CD14-positive monocyte (primary cell): ENCODE data around the gene RWDD1. TPM values are rescaled to one million over a fixed set of nuclear protein-coding genes. Genes with fewer than 3 reads are reported as not detected.

Experiments used
- DNase-seq, 3 donors: peaks; one replicate each; pipeline ENCODE4 v3.0.0-alpha.2; 2011 to 2022
- H2AFZ ChIP-seq: 2 replicates; pipeline ENCODE4 v1.6.0; 2012; ENCODE audit warnings: mild to moderate bottlenecking, low read depth, low read length, inconsistent platforms; ENCODE audit not compliant: insufficient read depth, poor library complexity, severe bottlenecking
- H3K27ac ChIP-seq, 2 donors: 1 replicate in 1 of 2; 2 replicates in 1 of 2; pipeline ENCODE4 v1.5.1; 2012 to 2013; ENCODE audit warnings: low read length in 2 of 2, control low read depth in 1 of 2, inconsistent platforms in 1 of 2, low read depth in 1 of 2, mild to moderate bottlenecking in 1 of 2
- H3K27me3 ChIP-seq, 2 donors: one replicate each; pipeline versions ENCODE4 v1.6.0 to v1.6.1; 2011 to 2013; ENCODE audit warnings: low read length in 2 of 2; ENCODE audit not compliant: control insufficient read depth in 2 of 2, insufficient read depth in 2 of 2
- H3K36me3 ChIP-seq, 2 donors: replicated peaks in 1 of 2; 1 replicate in 1 of 2; 2 replicates in 1 of 2; pipeline versions ENCODE4 v1.5.1 to v1.6.1; 2012 to 2013; ENCODE audit warnings: low read length in 2 of 2, control low read depth in 1 of 2, inconsistent platforms in 1 of 2, mild to moderate bottlenecking in 1 of 2; ENCODE audit not compliant: insufficient read depth in 2 of 2, control insufficient read depth in 1 of 2
- H3K4me1 ChIP-seq, 2 donors: 1 replicate in 1 of 2; 2 replicates in 1 of 2; pipeline versions ENCODE4 v1.5.1 to v1.6.1; 2012 to 2013; ENCODE audit warnings: low read length in 2 of 2, control low read depth in 1 of 2, inconsistent platforms in 1 of 2, mild to moderate bottlenecking in 1 of 2, moderate library complexity in 1 of 2; ENCODE audit not compliant: insufficient read depth in 2 of 2, control insufficient read depth in 1 of 2
- H3K4me2 ChIP-seq: replicated peaks from 2 replicates; pipeline ENCODE3; 2012; ENCODE audit warnings: low read length, moderate library complexity, mild to moderate bottlenecking; ENCODE audit not compliant: poor library complexity, severe bottlenecking; ENCODE audit errors: extremely low read depth
- H3K4me3 ChIP-seq, 3 experiments: fragments of 200-600 bp in 1 of 3; sonication (generic) in 1 of 3; replicated peaks in 1 of 3; 1 replicate in 2 of 3; 2 replicates in 1 of 3; pipeline ENCODE4 v1.5.1; 2011 to 2013; ENCODE audit warnings: low read length in 3 of 3, mild to moderate bottlenecking in 3 of 3, control low read depth in 2 of 3, low read depth in 2 of 3, inconsistent platforms in 1 of 3, moderate library complexity in 1 of 3
- H3K79me2 ChIP-seq: 2 replicates; pipeline ENCODE4 v1.6.0; 2012; ENCODE audit warnings: mild to moderate bottlenecking, control low read depth, inconsistent platforms, low read length, moderate library complexity; ENCODE audit not compliant: insufficient read depth
- H3K9ac ChIP-seq: 2 replicates; pipeline ENCODE4 v1.6.0; 2017; ENCODE audit warnings: low read length, mild to moderate bottlenecking; ENCODE audit not compliant: insufficient read depth, poor library complexity, severe bottlenecking
- H3K9me3 ChIP-seq, 2 donors: replicated peaks in 1 of 2; 1 replicate in 1 of 2; 2 replicates in 1 of 2; pipeline versions ENCODE4 v1.5.1 to v1.6.1; 2012 to 2013; ENCODE audit warnings: low read length in 2 of 2, control low read depth in 1 of 2; ENCODE audit not compliant: control insufficient read depth in 1 of 2, insufficient read depth in 1 of 2
- H4K20me1 ChIP-seq: 2 replicates; pipeline ENCODE4 v1.6.0; 2012; ENCODE audit warnings: mild to moderate bottlenecking, low read length, control low read depth, moderate library complexity; ENCODE audit not compliant: insufficient read depth
- H3K27ac Mint-ChIP-seq, 7 donors: one replicate each; pipeline ENCODE4 v1.8.0; 2020; ENCODE audit warnings: mild to moderate bottlenecking in 7 of 7, mixed read lengths in 7 of 7, moderate library complexity in 6 of 7, inconsistent platforms in 2 of 7
- H3K27me3 Mint-ChIP-seq, 3 donors: one replicate each; pipeline ENCODE4 v1.8.0; 2021 to 2022; ENCODE audit warnings: low read depth in 3 of 3, mild to moderate bottlenecking in 3 of 3, mixed read lengths in 3 of 3, moderate library complexity in 3 of 3, inconsistent platforms in 1 of 3
- H3K36me3 Mint-ChIP-seq, 2 donors: one replicate each; pipeline ENCODE4 v1.8.0; 2020; ENCODE audit warnings: mixed read lengths in 2 of 2, inconsistent platforms in 1 of 2, mild to moderate bottlenecking in 1 of 2
- H3K4me1 Mint-ChIP-seq: one replicate; pipeline ENCODE4 v1.8.0; 2020; ENCODE audit warnings: mild to moderate bottlenecking, mixed read lengths
- H3K4me3 Mint-ChIP-seq, 2 donors: one replicate each; pipeline ENCODE4 v1.8.0; 2020; ENCODE audit warnings: mild to moderate bottlenecking in 2 of 2, mixed read lengths in 2 of 2, moderate library complexity in 1 of 2
- H3K9me3 Mint-ChIP-seq, 7 donors: one replicate each; pipeline ENCODE4 v1.8.0; 2020 to 2022; ENCODE audit warnings: mixed read lengths in 7 of 7, mild to moderate bottlenecking in 6 of 7, moderate library complexity in 6 of 7, inconsistent platforms in 2 of 7
- WGBS: methylation state at CpG from one replicate; pipeline ENCODE4 v1.1.5; 2013; ENCODE audit warnings: missing lambda C conversion rate; ENCODE audit not compliant: insufficient coverage; 5-methylcytosine and 5-hydroxymethylcytosine counted together
- intact Hi-C, 2 donors: fragments of 100-400 bp; cut with micrococcal nuclease; formaldehyde crosslinking; loops; one replicate each; pipeline versions ENCODE4 v1.15.0 to v1.15.1; 2023
- polyA plus RNA-seq, 3 donors: library from polyadenylated mRNA; depleted of rRNA in 1 of 3; unstranded in 2 of 3; stranded (reverse) in 1 of 3; fragments of 300-500 nt in 2 of 3; fragments of >200 nt in 1 of 3; fragmentation: Illumina TruSeq in 2 of 3; gene quantifications; 1 replicate in 2 of 3; 2 replicates in 1 of 3; pipeline ENCODE4 v1.2.3, GENCODE V29; 2012 to 2021
- TF ChIP-seq, protein P1 (sequence below): fragments of 200-600 bp; IDR thresholded peaks from one replicate; pipeline ENCODE4 v1.8.0; 2022; ENCODE audit warnings: antibody characterized with exemption, mild to moderate bottlenecking

RWDD1 gene
- polyA plus RNA-seq, 3 donors: 11.8 to 45.5 (median 34.7) TPM

- no peak overlapping the region for H2AFZ ChIP-seq
- H3K27ac Mint-ChIP-seq: no peak overlapping the region
- no peaks in the 10 kb centered on the region for H4K20me1 ChIP-seq
- H3K27me3 Mint-ChIP-seq: no peaks in the 10 kb centered on the region
- no peak overlapping the region for H3K27ac ChIP-seq
- peaks cover 0 to under 1% of the 10 kb centered on the region in 2 donors for H3K4me1 ChIP-seq
- no peak overlapping the region for H3K9ac ChIP-seq
- no CpG with 5 or more reads among the region's 2 CpGs for WGBS
- H3K4me3 ChIP-seq: no peak overlapping the region
- H3K36me3 Mint-ChIP-seq: no peaks in the 10 kb centered on the region
- no peak overlapping the region for H3K4me3 Mint-ChIP-seq
- TF ChIP-seq, protein P1, sequence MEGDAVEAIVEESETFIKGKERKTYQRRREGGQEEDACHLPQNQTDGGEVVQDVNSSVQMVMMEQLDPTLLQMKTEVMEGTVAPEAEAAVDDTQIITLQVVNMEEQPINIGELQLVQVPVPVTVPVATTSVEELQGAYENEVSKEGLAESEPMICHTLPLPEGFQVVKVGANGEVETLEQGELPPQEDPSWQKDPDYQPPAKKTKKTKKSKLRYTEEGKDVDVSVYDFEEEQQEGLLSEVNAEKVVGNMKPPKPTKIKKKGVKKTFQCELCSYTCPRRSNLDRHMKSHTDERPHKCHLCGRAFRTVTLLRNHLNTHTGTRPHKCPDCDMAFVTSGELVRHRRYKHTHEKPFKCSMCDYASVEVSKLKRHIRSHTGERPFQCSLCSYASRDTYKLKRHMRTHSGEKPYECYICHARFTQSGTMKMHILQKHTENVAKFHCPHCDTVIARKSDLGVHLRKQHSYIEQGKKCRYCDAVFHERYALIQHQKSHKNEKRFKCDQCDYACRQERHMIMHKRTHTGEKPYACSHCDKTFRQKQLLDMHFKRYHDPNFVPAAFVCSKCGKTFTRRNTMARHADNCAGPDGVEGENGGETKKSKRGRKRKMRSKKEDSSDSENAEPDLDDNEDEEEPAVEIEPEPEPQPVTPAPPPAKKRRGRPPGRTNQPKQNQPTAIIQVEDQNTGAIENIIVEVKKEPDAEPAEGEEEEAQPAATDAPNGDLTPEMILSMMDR: no peak
- intact Hi-C loops: no loop called here
- peaks cover 0 to 3% (median 0%) of the 10 kb centered on the region in 7 donors for H3K9me3 Mint-ChIP-seq
- no peaks in the 10 kb centered on the region for H3K36me3 ChIP-seq
- H3K4me2 ChIP-seq: no peak overlapping the region
- H3K79me2 ChIP-seq: no peaks in the 10 kb centered on the region
- no peaks in the 10 kb centered on the region for H3K4me1 Mint-ChIP-seq
- DNase-seq: no peak
- H3K9me3 ChIP-seq: no peaks in the 10 kb centered on the region
- H3K27me3 ChIP-seq: no peaks in the 10 kb centered on the region
Measured at GRCh38 chr6:116524236-116524635, 47.1 kb upstream of the RWDD1 start.

DNA sequence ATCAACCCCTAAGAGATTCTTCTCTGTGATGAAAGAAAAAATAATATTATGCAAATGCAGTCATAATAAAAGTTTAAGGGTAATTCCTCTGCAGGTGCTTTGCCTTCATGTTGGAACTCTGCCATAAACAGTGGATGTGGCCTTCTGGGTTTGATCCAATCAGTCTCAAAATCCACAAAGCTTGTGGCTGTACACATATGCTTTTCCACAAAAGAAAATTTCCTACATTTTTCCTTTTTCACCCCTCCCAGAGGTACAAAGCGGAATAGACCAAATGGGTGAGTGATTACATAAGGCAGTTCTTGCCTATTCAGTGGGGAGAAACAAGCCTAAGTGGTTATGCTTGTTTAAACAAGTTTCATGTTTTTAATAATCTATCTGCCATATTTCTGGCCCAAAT is 43.2 kb upstream of the RWDD1 start:
- TF ChIP-seq, protein P1: no peak
- Mint-ChIP-seq H3K36me3 (no peaks in the 10 kb centered on the region), H3K27ac (no peak overlapping the region), H3K9me3 (no peaks in the 10 kb centered on the region), H3K4me3 (no peak overlapping the region), H3K27me3 (peaks cover 0 to 2% (median 1%) of the 10 kb centered on the region in 3 donors), H3K4me1 (peaks cover 17% of the 10 kb centered on the region)
- H3K27me3 ChIP-seq: no peaks in the 10 kb centered on the region
- no peak for DNase-seq
- H3K79me2 ChIP-seq: no peaks in the 10 kb centered on the region
- H3K36me3 ChIP-seq: no peaks in the 10 kb centered on the region
- H3K9me3 ChIP-seq: no peaks in the 10 kb centered on the region
- no peak overlapping the region for H3K4me2 ChIP-seq
- H3K9ac ChIP-seq: no peak overlapping the region
- intact Hi-C loops: no loop called here
- H3K27ac ChIP-seq: no peak overlapping the region
- no peak overlapping the region for H2AFZ ChIP-seq
- H3K4me3 ChIP-seq: no peak overlapping the region
- peaks cover 11 to 14% of the 10 kb centered on the region in 2 donors for H3K4me1 ChIP-seq
- H4K20me1 ChIP-seq: no peaks in the 10 kb centered on the region
- WGBS: no CpG with 5 or more reads among the region's 1 CpG
